ENCODE measurements around the gene PRDX5.

The PRDX5 gene

DNA sequence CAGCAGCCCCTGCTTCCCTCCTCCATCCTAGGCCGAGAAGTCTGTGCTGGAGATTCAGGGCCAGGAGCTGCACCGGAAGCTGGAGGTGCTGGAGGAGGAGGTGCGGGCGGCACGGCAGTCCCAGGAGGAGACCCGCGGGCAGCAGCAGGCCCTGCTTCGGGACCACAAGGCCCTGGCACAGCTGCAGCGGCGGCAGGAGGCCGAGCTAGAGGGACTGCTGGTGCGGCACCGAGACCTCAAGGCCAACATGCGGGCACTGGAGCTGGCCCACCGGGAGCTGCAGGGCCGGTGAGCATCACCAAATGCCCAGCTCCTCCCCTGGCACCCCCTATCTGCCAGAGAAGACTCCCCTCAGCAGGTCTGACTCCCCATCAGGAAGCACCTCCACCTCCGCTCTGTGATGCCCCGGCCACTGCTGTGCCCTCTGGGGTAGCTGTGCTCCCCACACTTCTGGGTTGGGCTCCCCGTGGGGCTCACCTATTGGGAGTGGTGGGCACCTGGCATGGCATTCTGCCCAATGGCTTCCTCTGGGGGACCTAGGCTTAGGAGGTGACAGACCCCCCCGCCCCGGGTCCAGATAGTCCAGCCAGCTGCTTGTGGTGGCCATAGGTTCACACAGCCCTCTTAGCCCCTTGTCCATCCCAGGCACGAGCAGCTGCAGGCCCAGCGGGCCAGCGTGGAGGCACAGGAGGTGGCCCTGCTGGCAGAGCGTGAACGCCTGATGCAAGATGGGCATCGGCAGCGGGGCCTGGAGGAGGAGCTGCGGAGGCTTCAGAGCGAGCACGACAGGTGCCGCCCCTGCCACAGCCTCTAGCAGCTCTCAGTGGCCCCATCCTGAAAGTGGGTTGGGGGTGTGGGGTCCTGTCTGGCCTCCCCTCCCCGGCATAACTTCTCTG is 34.4 kb downstream of the PRDX5 start:
- Histone ChIP-seq H3K4me2 (ENCODE audit: low read length) (no peak overlapping the region), H3K36me3 (ENCODE audit: insufficient read depth, low read length) (peaks cover 27% of the 10 kb centered on the region; the same call in 1 of the 2 replicates), H3K27ac (ENCODE audit: low read depth, low read length, poor library complexity, severe bottlenecking) (no peak overlapping the region), H3K9ac (ENCODE audit: low read length) (no peak overlapping the region), H3K79me2 (ENCODE audit: insufficient read depth, low read length) (no peaks in the 10 kb centered on the region), H3K9me3 (ENCODE audit: low read length) (no peaks in the 10 kb centered on the region), H2AFZ (ENCODE audit: low read length) (no peak overlapping the region), H4K20me1 (ENCODE audit: insufficient read depth, low read length) (no peaks in the 10 kb centered on the region), H3K4me3 (ENCODE audit: low read depth, low read length, poor library complexity, severe bottlenecking) (no peak overlapping the region), H3K4me1 (ENCODE audit: insufficient read depth, low read length, severe bottlenecking) (no peaks in the 10 kb centered on the region), H3K9me2 (ENCODE audit: low read depth, low read length) (no peaks in the 10 kb centered on the region), H3K27me3 (ENCODE audit: insufficient read depth, low read length) (no peaks in the 10 kb centered on the region), H3F3A (ENCODE audit: insufficient read depth, low read length) (no peaks in the 10 kb centered on the region)
- TF ChIP-seq EZH2 (IDR thresholded peaks at IDR 0.05; ENCODE audit: borderline replicate concordance, low read length) = no peak
- TF ChIP-seq, protein P1, sequence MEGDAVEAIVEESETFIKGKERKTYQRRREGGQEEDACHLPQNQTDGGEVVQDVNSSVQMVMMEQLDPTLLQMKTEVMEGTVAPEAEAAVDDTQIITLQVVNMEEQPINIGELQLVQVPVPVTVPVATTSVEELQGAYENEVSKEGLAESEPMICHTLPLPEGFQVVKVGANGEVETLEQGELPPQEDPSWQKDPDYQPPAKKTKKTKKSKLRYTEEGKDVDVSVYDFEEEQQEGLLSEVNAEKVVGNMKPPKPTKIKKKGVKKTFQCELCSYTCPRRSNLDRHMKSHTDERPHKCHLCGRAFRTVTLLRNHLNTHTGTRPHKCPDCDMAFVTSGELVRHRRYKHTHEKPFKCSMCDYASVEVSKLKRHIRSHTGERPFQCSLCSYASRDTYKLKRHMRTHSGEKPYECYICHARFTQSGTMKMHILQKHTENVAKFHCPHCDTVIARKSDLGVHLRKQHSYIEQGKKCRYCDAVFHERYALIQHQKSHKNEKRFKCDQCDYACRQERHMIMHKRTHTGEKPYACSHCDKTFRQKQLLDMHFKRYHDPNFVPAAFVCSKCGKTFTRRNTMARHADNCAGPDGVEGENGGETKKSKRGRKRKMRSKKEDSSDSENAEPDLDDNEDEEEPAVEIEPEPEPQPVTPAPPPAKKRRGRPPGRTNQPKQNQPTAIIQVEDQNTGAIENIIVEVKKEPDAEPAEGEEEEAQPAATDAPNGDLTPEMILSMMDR (IDR thresholded peaks at IDR 0.05; ENCODE audit: low read length) = no peak

DNA sequence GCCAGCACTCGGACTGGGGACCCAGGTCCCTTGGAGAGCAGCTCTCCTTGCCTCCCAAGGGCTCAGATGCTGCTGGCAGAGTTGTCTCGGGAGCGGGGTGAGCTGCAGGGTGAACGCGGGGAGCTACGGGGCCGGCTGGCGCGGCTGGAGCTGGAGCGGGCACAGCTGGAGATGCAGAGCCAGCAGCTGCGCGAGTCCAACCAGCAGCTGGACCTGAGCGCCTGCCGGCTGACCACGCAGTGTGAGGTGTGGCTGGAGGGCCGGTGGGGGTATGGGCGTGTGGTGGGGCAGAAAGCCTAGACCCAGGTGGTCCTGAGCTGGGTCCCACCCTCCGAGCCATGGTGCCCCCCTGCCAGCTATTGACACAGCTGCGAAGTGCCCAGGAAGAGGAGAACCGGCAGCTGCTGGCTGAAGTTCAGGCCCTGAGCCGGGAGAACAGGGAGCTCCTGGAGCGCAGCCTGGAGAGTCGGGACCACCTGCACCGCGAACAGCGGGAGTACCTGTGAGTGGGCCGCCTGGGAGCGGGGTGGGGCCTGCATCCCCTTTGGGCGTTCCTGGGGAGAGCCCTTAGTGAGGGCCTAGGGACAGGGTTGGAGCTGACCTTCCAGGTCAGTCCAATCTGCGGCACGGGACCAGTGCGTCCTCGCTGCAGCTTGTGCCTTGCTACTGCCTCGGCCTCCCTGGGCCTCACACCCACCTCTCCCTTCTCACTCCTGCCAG is 35.2 kb downstream of the PRDX5 start:
- no peak overlapping the region for H2AFZ ChIP-seq (ENCODE audit: low read length)
- peaks cover 23% of the 10 kb centered on the region; the same call in 1 of the 2 replicates for H3K36me3 ChIP-seq (ENCODE audit: insufficient read depth, low read length)
- no peaks in the 10 kb centered on the region for H4K20me1 ChIP-seq (ENCODE audit: insufficient read depth, low read length)
- TF ChIP-seq EZH2 (IDR thresholded peaks at IDR 0.05; ENCODE audit: borderline replicate concordance, low read length) = no peak
- TF ChIP-seq, protein P1 (IDR thresholded peaks at IDR 0.05; ENCODE audit: low read length) = no peak
- H3K4me1 ChIP-seq (ENCODE audit: insufficient read depth, low read length, severe bottlenecking) = peaks cover 4% of the 10 kb centered on the region
- no peaks in the 10 kb centered on the region for H3F3A ChIP-seq (ENCODE audit: insufficient read depth, low read length)
- H3K79me2 ChIP-seq (ENCODE audit: insufficient read depth, low read length) = no peaks in the 10 kb centered on the region
- no peak overlapping the region for H3K4me3 ChIP-seq (ENCODE audit: low read depth, low read length, poor library complexity, severe bottlenecking)
- no peaks in the 10 kb centered on the region for H3K27me3 ChIP-seq (ENCODE audit: insufficient read depth, low read length)
- H3K9ac ChIP-seq (ENCODE audit: low read length) = no peak overlapping the region
- no peak overlapping the region for H3K4me2 ChIP-seq (ENCODE audit: low read length)
- no peaks in the 10 kb centered on the region for H3K9me2 ChIP-seq (ENCODE audit: low read depth, low read length)
- no peak overlapping the region for H3K27ac ChIP-seq (ENCODE audit: low read depth, low read length, poor library complexity, severe bottlenecking)
- H3K9me3 ChIP-seq (ENCODE audit: low read length) = no peaks in the 10 kb centered on the region

DNA sequence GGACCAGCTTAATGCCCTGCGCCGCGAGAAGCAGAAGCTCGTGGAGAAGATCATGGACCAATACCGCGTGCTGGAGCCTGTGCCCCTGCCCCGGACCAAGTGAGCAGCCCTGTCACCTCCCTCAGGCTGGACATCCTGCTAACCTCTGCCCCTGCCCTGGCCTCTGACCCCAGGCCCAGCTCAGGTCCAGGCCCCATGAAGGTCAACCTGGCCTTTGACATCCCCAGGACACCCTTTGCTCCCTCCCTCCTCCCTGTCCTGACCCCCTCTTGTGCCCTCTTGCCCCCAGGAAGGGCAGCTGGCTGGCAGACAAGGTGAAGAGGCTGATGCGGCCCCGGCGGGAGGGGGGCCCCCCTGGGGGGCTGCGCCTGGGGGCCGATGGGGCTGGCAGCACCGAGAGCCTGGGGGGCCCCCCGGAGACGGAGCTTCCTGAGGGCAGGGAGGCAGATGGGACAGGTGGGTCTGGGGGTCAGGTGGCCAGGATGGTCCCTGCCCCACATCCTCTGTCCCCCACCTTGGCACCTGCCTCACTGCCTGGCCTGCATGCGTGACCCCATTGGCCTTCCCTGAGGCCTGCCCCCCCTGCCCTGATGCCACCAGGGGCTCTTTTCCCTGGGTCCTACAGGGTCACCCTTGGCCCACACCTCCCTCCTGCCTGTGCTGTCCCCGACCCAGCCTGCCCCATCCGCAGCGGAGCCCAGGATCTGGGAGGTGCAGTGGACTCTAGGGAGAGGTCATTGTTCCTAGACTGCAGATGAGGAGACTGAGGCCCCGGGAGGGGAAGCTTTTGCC is 36.0 kb downstream of the PRDX5 start:
- Histone ChIP-seq H3K79me2 (ENCODE audit: insufficient read depth, low read length) (no peaks in the 10 kb centered on the region), H3K4me2 (ENCODE audit: low read length) (no peak overlapping the region), H3K9me3 (ENCODE audit: low read length) (no peaks in the 10 kb centered on the region), H3K4me3 (ENCODE audit: low read depth, low read length, poor library complexity, severe bottlenecking) (no peak overlapping the region), H4K20me1 (ENCODE audit: insufficient read depth, low read length) (no peaks in the 10 kb centered on the region), H2AFZ (ENCODE audit: low read length) (no peak overlapping the region), H3K36me3 (ENCODE audit: insufficient read depth, low read length) (peaks cover 23% of the 10 kb centered on the region; the same call in 1 of the 2 replicates), H3K27ac (ENCODE audit: low read depth, low read length, poor library complexity, severe bottlenecking) (no peak overlapping the region), H3K4me1 (ENCODE audit: insufficient read depth, low read length, severe bottlenecking) (peaks cover 11% of the 10 kb centered on the region), H3K27me3 (ENCODE audit: insufficient read depth, low read length) (no peaks in the 10 kb centered on the region), H3K9ac (ENCODE audit: low read length) (no peak overlapping the region), H3K9me2 (ENCODE audit: low read depth, low read length) (no peaks in the 10 kb centered on the region), H3F3A (ENCODE audit: insufficient read depth, low read length) (no peaks in the 10 kb centered on the region)
- no peak for TF ChIP-seq EZH2 (IDR thresholded peaks at IDR 0.05; ENCODE audit: borderline replicate concordance, low read length)
- TF ChIP-seq, protein P1 (IDR thresholded peaks at IDR 0.05; ENCODE audit: low read length) = no peak

All from OCI-LY1 (cell line).